ENCODE results near the gene VPS11.
"Not testable (repeated sequence)": the region's sequence is repeated elsewhere in the genome, so short reads cannot be mapped to it uniquely, and the experiment has no call there.

VPS11 gene

DNA sequence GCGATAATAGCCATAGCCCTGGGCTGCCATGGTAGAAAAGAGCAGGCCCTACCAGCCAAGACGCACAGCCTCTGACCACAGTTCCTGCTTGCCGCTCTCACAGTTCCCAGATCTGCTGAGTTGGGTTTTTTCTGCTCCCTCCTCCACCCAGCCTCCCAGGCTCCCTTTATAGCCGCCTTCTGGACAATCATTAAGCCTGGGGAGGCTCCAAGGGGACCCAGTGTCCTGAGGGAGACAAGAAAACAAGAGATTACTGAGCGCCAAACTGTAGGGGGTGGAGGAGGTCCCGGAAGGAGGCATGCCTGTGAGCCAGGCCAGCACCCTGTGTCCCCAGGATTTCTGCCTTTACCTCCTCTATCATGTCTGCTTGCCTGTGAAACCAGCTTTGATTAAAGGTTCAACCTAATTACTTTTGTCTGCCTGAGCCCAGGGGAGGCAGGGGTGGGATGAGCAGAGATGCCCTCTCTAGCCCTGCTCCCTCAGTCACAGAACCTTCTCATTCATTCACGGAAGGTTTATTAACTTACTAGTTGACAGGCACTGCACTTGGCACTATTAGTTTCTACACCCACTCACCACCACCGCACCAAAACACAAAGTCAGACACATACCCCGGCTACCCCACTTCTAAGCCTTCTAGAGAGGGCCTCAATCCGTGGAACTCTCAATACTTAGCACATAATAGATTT is 38.1 kb upstream of the VPS11 start:
- peak; percentile 43 for DNase-seq (ENCODE audit: low spot score)
- TF ChIP-seq CTCF (IDR thresholded peaks at IDR 0.05; ENCODE audit: extremely low read depth, missing control alignments) = no peak

DNA sequence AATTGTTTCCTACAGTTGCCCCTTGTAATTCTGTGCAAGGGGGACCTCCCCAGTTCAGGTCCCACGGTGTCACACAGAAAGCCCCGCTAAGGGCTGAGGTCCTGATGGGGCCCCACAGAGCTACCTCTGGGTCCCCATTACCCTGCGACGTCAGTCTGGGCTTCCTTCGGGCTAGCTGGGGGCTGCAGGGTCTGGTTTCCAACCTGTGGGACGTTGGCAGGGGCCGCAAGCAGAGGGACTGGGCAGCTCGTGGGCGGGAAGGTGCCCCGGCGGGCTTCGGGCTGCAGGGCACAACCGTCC is 37.6 kb upstream of the VPS11 start:
- no peak for DNase-seq (ENCODE audit: low spot score)
- no peak for TF ChIP-seq CTCF (IDR thresholded peaks at IDR 0.05; ENCODE audit: extremely low read depth, missing control alignments)

GRCh38 chr11:119030329-119031047 is 37.1 kb upstream of the VPS11 start, which contains the start of gene SLC37A4:
Gene SLC37A4 (minus strand): TSS chr11:119030877.
- peak; percentile 91 for TF ChIP-seq CTCF (IDR thresholded peaks at IDR 0.05; ENCODE audit: extremely low read depth, missing control alignments)

DNA sequence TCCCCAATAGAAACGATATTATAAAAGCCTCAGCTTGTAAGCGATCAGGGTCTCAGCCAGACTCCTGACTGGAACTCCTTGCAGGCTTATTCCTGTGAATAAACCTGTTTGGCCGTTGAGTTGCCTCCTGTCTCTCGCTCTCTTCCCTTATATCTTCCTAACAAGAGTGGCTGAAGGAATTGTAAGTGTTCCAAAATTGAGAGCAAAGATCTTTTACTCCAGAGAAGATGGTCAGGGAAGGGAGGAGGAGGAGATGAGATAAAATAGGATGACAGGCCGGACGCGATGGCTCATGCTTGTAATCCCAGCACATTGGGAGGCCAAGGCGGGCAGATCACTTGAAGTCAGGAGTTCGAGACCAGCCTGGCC is 35.7 kb upstream of the VPS11 start:
- no peak for TF ChIP-seq CTCF (IDR thresholded peaks at IDR 0.05; ENCODE audit: extremely low read depth, missing control alignments)
- DNase-seq (ENCODE audit: low spot score) = no peak

More at GRCh38 chr11:119030329-119031047, 37.1 kb upstream of the VPS11 start, which contains the start of gene SLC37A4:
- peak; percentile 98 for DNase-seq (ENCODE audit: low spot score)

DNA sequence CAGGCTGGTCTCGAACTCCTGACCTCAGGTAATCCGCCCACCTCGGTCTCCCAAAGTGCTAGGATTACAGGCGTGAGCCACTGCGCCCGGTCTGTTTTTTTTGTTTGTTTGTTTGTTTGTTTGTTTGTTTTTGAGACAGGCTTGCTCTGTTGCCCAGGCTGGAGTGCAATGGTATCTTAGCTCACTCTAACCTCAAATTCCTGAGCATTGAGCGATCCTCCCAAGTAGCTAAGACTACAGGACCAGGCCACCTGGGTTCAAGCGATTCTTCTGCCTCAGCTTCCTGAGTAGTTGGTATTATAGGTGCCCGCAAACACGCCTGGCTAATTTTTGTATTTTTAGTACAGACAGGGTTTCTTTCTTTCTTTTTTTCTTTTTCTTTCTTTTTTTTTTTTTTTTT is 34.2 kb upstream of the VPS11 start:
- not testable (repeated sequence) for DNase-seq (ENCODE audit: low spot score)

GRCh38 chr11:119034813-119035212 is 32.8 kb upstream of the VPS11 start:
- TF ChIP-seq CTCF (IDR thresholded peaks at IDR 0.05; ENCODE audit: extremely low read depth, missing control alignments) = no peak
- no peak for DNase-seq (ENCODE audit: low spot score)

GRCh38 chr11:119038884-119039283 is 28.7 kb upstream of the VPS11 start:
- no peak for TF ChIP-seq CTCF (IDR thresholded peaks at IDR 0.05; ENCODE audit: extremely low read depth, missing control alignments)
- no peak for DNase-seq (ENCODE audit: low spot score)

DNA sequence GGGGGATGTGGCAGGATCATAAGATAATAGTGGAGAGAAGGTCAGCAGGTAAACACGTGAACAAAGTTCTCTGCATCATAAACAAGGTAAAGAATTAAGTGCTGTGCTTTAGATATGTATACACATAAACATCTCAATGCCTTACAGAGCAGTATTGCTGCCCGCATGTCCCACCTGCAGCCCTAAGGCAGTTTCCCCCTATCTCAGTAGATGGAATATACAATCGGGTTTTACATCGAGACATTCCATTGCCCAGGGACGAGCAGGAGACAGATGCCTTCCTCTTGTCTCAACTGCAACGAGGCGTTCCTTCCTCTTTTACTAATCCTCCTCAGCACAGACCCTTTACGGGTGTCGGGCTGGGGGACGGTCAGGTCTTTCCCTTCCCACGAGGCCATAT is 28.1 kb upstream of the VPS11 start:
- not testable (repeated sequence) for DNase-seq (ENCODE audit: low spot score)

Data from GM20000 (cell line).